Upper lobe of left lung (tissue), 4 donors: ENCODE results near the gene SLC23A2.

Experiments used
- EP300 ChIP-seq, 4 donors: sonication (generic); formaldehyde crosslinking; IDR thresholded peaks; one replicate each; pipeline ENCODE4 v1.5.1; 2017; ENCODE audit warnings: antibody characterized with exemption in 4 of 4, control low read depth in 2 of 4
- POLR2A ChIP-seq, 4 donors: fragments of 450-650 bp; IDR thresholded peaks; one replicate each; pipeline ENCODE4 v1.5.1; 2016 to 2017; ENCODE audit warnings: antibody characterized with exemption in 4 of 4, mild to moderate bottlenecking in 2 of 4
- TF ChIP-seq, protein P1 (sequence below), 6 experiments: fragments of 450-650 bp in 4 of 6; fragments of 200-600 bp in 2 of 6; sonication (generic) in 2 of 6; IDR thresholded peaks; one replicate each; pipeline ENCODE4 v1.5.1; 2016 to 2019; ENCODE audit warnings: antibody characterized with exemption in 6 of 6

GRCh38 chr20:4844751-4845465 lies 156.4 kb downstream of the SLC23A2 start:
- no peak for TF ChIP-seq EP300 (IDR thresholded peaks at IDR 0.05)
- TF ChIP-seq POLR2A (IDR thresholded peaks at IDR 0.05): no peak
- TF ChIP-seq, protein P1, sequence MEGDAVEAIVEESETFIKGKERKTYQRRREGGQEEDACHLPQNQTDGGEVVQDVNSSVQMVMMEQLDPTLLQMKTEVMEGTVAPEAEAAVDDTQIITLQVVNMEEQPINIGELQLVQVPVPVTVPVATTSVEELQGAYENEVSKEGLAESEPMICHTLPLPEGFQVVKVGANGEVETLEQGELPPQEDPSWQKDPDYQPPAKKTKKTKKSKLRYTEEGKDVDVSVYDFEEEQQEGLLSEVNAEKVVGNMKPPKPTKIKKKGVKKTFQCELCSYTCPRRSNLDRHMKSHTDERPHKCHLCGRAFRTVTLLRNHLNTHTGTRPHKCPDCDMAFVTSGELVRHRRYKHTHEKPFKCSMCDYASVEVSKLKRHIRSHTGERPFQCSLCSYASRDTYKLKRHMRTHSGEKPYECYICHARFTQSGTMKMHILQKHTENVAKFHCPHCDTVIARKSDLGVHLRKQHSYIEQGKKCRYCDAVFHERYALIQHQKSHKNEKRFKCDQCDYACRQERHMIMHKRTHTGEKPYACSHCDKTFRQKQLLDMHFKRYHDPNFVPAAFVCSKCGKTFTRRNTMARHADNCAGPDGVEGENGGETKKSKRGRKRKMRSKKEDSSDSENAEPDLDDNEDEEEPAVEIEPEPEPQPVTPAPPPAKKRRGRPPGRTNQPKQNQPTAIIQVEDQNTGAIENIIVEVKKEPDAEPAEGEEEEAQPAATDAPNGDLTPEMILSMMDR (IDR thresholded peaks at IDR 0.05): no peak
